Panc1 (cell line): ENCODE data around the gene CHRNB4. TPM values are rescaled to one million over a fixed set of nuclear protein-coding genes. Genes with fewer than 3 reads are reported as not detected.

Experiments used
- ATAC-seq: fragments of 200-7000 bp; cut with Tn5 transposase; 2 replicates; pipeline ENCODE4 v1.9.1; 2020; ENCODE audit warnings: mild to moderate bottlenecking, moderate library complexity
- BruUV-seq: library from RNA; stranded (reverse); fragments of 400-500 nt; replicated peaks from 2 replicates; lab custom pipeline; 2021; lab: Mats Ljungman, UMichigan
- CTCF ChIA-PET: fragments of 300-600 bp; sonication (Branson Sonifier 250); formaldehyde crosslinking; loops from one replicate; lab custom pipeline; 2022; ENCODE audit warnings: antibody characterized with exemption; lab: Charles Lee
- POLR2A ChIA-PET: fragments of 300-600 bp; sonication (Branson Sonifier 250); formaldehyde crosslinking; loops from one replicate; lab custom pipeline; 2022; ENCODE audit warnings: antibody characterized with exemption; lab: Charles Lee
- DNase-seq: peaks from one replicate; pipeline ENCODE4 v3.0.0-alpha.2; 2010; ENCODE audit warnings: low read depth, low spot score
- H3K27ac ChIP-seq: 2 replicates; pipeline ENCODE4 v1.5.1; 2011; ENCODE audit warnings: mild to moderate bottlenecking, low read length, inconsistent platforms
- H3K27me3 ChIP-seq: fragments of 200-500 bp; sonication (Bioruptor generic); 2 replicates; pipeline ENCODE4 v1.6.0; 2014; ENCODE audit warnings: low read length, inconsistent platforms; ENCODE audit not compliant: control insufficient read depth, insufficient read depth
- H3K36me3 ChIP-seq: fragments of 200-500 bp; sonication (Bioruptor generic); 2 replicates; pipeline ENCODE4 v1.5.1; 2014; ENCODE audit warnings: inconsistent platforms, mild to moderate bottlenecking, low read length, moderate library complexity; ENCODE audit not compliant: control insufficient read depth, insufficient read depth
- H3K4me1 ChIP-seq: 2 replicates; pipeline ENCODE4 v1.5.1; 2011; ENCODE audit warnings: inconsistent platforms, mild to moderate bottlenecking, low read length, moderate library complexity; ENCODE audit not compliant: control insufficient read depth, insufficient read depth
- H3K4me3 ChIP-seq, 2 experiments: 2 replicates each; pipeline ENCODE4 v1.5.1; 2011 to 2012; ENCODE audit warnings: low read depth in 2 of 2, low read length in 2 of 2, mild to moderate bottlenecking in 2 of 2, inconsistent platforms in 1 of 2, moderate library complexity in 1 of 2
- H3K9me3 ChIP-seq: fragments of 200-500 bp; sonication (Bioruptor generic); 2 replicates; pipeline ENCODE4 v1.5.1; 2014; ENCODE audit warnings: low read depth, mild to moderate bottlenecking, inconsistent platforms, low read length, moderate library complexity; ENCODE audit not compliant: control insufficient read depth, insufficient read depth
- CTCF ChIP-seq: fragments of 450-650 bp; IDR thresholded peaks from 2 replicates; pipeline ENCODE4 v1.5.1; 2017; ENCODE audit warnings: mild to moderate bottlenecking
- POLR2AphosphoS5 ChIP-seq: IDR thresholded peaks from 2 replicates; pipeline ENCODE4 v1.6.1; 2012; ENCODE audit warnings: mild to moderate bottlenecking, low read depth, low read length, moderate library complexity
- REST ChIP-seq, 2 experiments: IDR thresholded peaks; 2 replicates each; pipeline ENCODE4 v1.6.1; 2011 to 2012; ENCODE audit warnings: low read depth in 2 of 2, control low read depth in 1 of 2, low read length in 1 of 2, mild to moderate bottlenecking in 1 of 2, moderate library complexity in 1 of 2; ENCODE audit not compliant: insufficient read depth in 1 of 2
- SIN3A ChIP-seq: IDR thresholded peaks from 2 replicates; pipeline ENCODE4 v1.6.1; 2012; ENCODE audit warnings: low read depth, mild to moderate bottlenecking, low read length, moderate library complexity, borderline replicate concordance; ENCODE audit not compliant: insufficient read depth
- TCF7L2 ChIP-seq: IDR thresholded peaks from 2 replicates; pipeline ENCODE4 v1.6.1; 2011; ENCODE audit warnings: mild to moderate bottlenecking, low read depth, low read length, inconsistent platforms
- in situ Hi-C: cut with HindIII; loops from 2 replicates; pipeline ENCODE4 v1.10.0; 2016; ENCODE audit warnings: low sequenced_read_pairs, low pct_unique_long_range_greater_than_20kb
- intact Hi-C: fragments of 100-400 bp; cut with micrococcal nuclease; formaldehyde crosslinking; loops from one replicate; pipeline ENCODE4 v1.10.0; 2022; ENCODE audit not compliant: unreplicated experiment
- total RNA-seq: library from RNA; stranded (reverse); gene quantifications from one replicate; pipeline ENCODE4 v1.2.1, GENCODE V29; 2021; ENCODE audit not compliant: unreplicated experiment

CHRNB4 gene
- total RNA-seq, 1 experiment from 2014 or later: not detected

- Histone ChIP-seq H3K4me3 (no peak overlapping the region), H3K9me3 (no peaks in the 10 kb centered on the region), H3K36me3 (no peaks in the 10 kb centered on the region), H3K27ac (no peak overlapping the region), H3K27me3 (no peaks in the 10 kb centered on the region; the same call in 1 of the 2 replicates), H3K4me1 (no peaks in the 10 kb centered on the region)
- ChIA-PET POLR2A (no interaction called here), CTCF (no interaction called here)
- TF ChIP-seq TCF7L2: no peak
- TF ChIP-seq REST (IDR thresholded peaks at IDR 0.05; ENCODE audit: insufficient read depth in 1 of 2, low read depth in 2 of 2, low read length in 1 of 2): no peak
- TF ChIP-seq POLR2AphosphoS5: no peak
- TF ChIP-seq SIN3A: no peak
- TF ChIP-seq CTCF: no peak
- ATAC-seq (no peak), DNase-seq (no peak)
- BruUV-seq: no TSS peak
- in situ Hi-C loops (no loop called here), intact Hi-C loops (no loop called here)
Measured at GRCh38 chr15:78671626-78672211, 30.7 kb upstream of the CHRNB4 start.

- H3K9me3 ChIP-seq: no peaks in the 10 kb centered on the region
- H3K36me3 ChIP-seq: no peaks in the 10 kb centered on the region
- no TSS peak for BruUV-seq
- no peak for ATAC-seq
- H3K4me1 ChIP-seq: no peaks in the 10 kb centered on the region
- H3K27ac ChIP-seq: no peak overlapping the region
- H3K4me3 ChIP-seq: no peak overlapping the region
- TF ChIP-seq REST (IDR thresholded peaks at IDR 0.05; ENCODE audit: insufficient read depth in 1 of 2, low read depth in 2 of 2, low read length in 1 of 2) (no peak), SIN3A (no peak), TCF7L2 (no peak), CTCF (no peak), POLR2AphosphoS5 (no peak)
- ChIA-PET CTCF (no interaction called here), POLR2A (no interaction called here)
- no peak for DNase-seq
- in situ Hi-C loops (no loop called here), intact Hi-C loops (no loop called here)
- no peaks in the 10 kb centered on the region; the same call in 1 of the 2 replicates for H3K27me3 ChIP-seq
Measured at GRCh38 chr15:78668987-78669386, 28.0 kb upstream of the CHRNB4 start.
